ENCODE measurements around the gene PDLIM1.
"Not testable (repeated sequence)": the region's sequence is repeated elsewhere in the genome, so short reads cannot be mapped to it uniquely, and the experiment has no call there.

PDLIM1 gene

GRCh38 chr10:95240811-95241210 lies 50.0 kb downstream of the PDLIM1 start:
- no peak for TF ChIP-seq CTCF (IDR thresholded peaks at IDR 0.05; ENCODE audit: low read depth, low read length, missing control alignments)
- no peak overlapping the region for H3K4me3 ChIP-seq (replicated peaks; ENCODE audit: low read depth, low read length)
- DNase-seq (ENCODE audit: extremely low read depth, low read depth) = no peak

- not testable (repeated sequence) for DNase-seq (ENCODE audit: extremely low read depth, low read depth); H3K4me3 ChIP-seq (replicated peaks; ENCODE audit: low read depth, low read length)
These were observed 50.7 kb downstream of the PDLIM1 start for GRCh38 chr10:95240096-95240495.

GRCh38 chr10:95237376-95238170 lies 53.2 kb downstream of the PDLIM1 start:
- DNase-seq (ENCODE audit: extremely low read depth, low read depth) = no peak
- TF ChIP-seq CTCF (IDR thresholded peaks at IDR 0.05; ENCODE audit: low read depth, low read length, missing control alignments) = no peak
- H3K4me3 ChIP-seq (replicated peaks; ENCODE audit: low read depth, low read length) = no peak overlapping the region

- no peak for TF ChIP-seq CTCF (IDR thresholded peaks at IDR 0.05; ENCODE audit: low read depth, low read length, missing control alignments)
- DNase-seq (ENCODE audit: extremely low read depth, low read depth) = no peak
- H3K4me3 ChIP-seq (replicated peaks; ENCODE audit: low read depth, low read length) = no peak overlapping the region
These were observed 54.5 kb downstream of the PDLIM1 start for GRCh38 chr10:95236068-95236903.

- no peak for TF ChIP-seq CTCF (IDR thresholded peaks at IDR 0.05; ENCODE audit: low read depth, low read length, missing control alignments)
- DNase-seq (ENCODE audit: extremely low read depth, low read depth) = no peak
- no peak overlapping the region for H3K4me3 ChIP-seq (replicated peaks; ENCODE audit: low read depth, low read length)
These were observed 55.1 kb downstream of the PDLIM1 start for GRCh38 chr10:95235676-95236067.

- H3K4me3 ChIP-seq (replicated peaks; ENCODE audit: low read depth, low read length) = no peak overlapping the region
- no peak for DNase-seq (ENCODE audit: extremely low read depth, low read depth)
- no peak for TF ChIP-seq CTCF (IDR thresholded peaks at IDR 0.05; ENCODE audit: low read depth, low read length, missing control alignments)
These were observed 55.9 kb downstream of the PDLIM1 start for GRCh38 chr10:95234951-95235350.

GRCh38 chr10:95233377-95234034 lies 57.3 kb downstream of the PDLIM1 start:
- no peak overlapping the region for H3K4me3 ChIP-seq (replicated peaks; ENCODE audit: low read depth, low read length)
- no peak for DNase-seq (ENCODE audit: extremely low read depth, low read depth)
- no peak for TF ChIP-seq CTCF (IDR thresholded peaks at IDR 0.05; ENCODE audit: low read depth, low read length, missing control alignments)

- not testable (repeated sequence) for DNase-seq (ENCODE audit: extremely low read depth, low read depth); H3K4me3 ChIP-seq (replicated peaks; ENCODE audit: low read depth, low read length)
These were observed 59.9 kb downstream of the PDLIM1 start for GRCh38 chr10:95230677-95231586.

Data from HFF-Myc (cell line).